HEK293 (cell line): Measurements from ENCODE around the gene LZTR1.
A peak's percentile ranks its signal among the peaks of the same experiment; 100 is the strongest.

ENCODE experiments used
- CTCF ChIA-PET: fragments of 350-600 bp; formaldehyde crosslinking; extraction: SDS; loops from one replicate; lab custom pipeline; 2021; ENCODE audit warnings: antibody characterized with exemption; lab: Yijun Ruan, JAX
- POLR2A ChIA-PET: fragments of 300-600 bp; formaldehyde crosslinking; extraction: SDS; loops from one replicate; lab custom pipeline; 2020; ENCODE audit warnings: antibody characterized with exemption, inconsistent platforms; lab: Yijun Ruan, JAX
- H3K27ac ChIP-seq: fragments of 200-500 bp; sonication (Bioruptor generic); 2 replicates; pipeline ENCODE4 v1.5.1; 2014; ENCODE audit warnings: low read depth, low read length, control low read depth, inconsistent platforms; ENCODE audit errors: extremely low read depth
- H3K36me3 ChIP-seq, 2 experiments: fragments of 200-500 bp in 1 of 2; sonication (Bioruptor generic) in 1 of 2; 1 replicate in 1 of 2; 2 replicates in 1 of 2; pipeline ENCODE4 v1.5.1; 2014 to 2017; ENCODE audit warnings: inconsistent platforms in 2 of 2, low read length in 2 of 2; ENCODE audit not compliant: control insufficient read depth in 2 of 2, insufficient read depth in 1 of 2
- H3K4me1 ChIP-seq: fragments of 200-500 bp; sonication (Bioruptor generic); 2 replicates; pipeline ENCODE4 v1.5.1; 2014; ENCODE audit warnings: mild to moderate bottlenecking, low read length, inconsistent platforms; ENCODE audit not compliant: control insufficient read depth, insufficient read depth
- H3K4me3 ChIP-seq: 2 replicates; pipeline ENCODE4 v1.5.1; 2011; ENCODE audit warnings: low read depth, mild to moderate bottlenecking, control low read depth, low read length, moderate library complexity
- H3K9me3 ChIP-seq: fragments of 200-500 bp; sonication (Bioruptor generic); 2 replicates; pipeline ENCODE4 v1.5.1; 2014; ENCODE audit warnings: low read depth, low read length, inconsistent platforms; ENCODE audit not compliant: control insufficient read depth, insufficient read depth
- EGR2 ChIP-seq: fragments of 450-650 bp; formaldehyde crosslinking; IDR thresholded peaks from 2 replicates; pipeline ENCODE4 v1.5.1; 2016; ENCODE audit warnings: low read depth, missing biosample characterization, missing genetic modification characterization
- ZBTB7A ChIP-seq: fragments of 450-650 bp; formaldehyde crosslinking; IDR thresholded peaks from 2 replicates; pipeline ENCODE4 v1.5.1; 2016; ENCODE audit warnings: low read depth, missing biosample characterization, missing genetic modification characterization
- ZBTB8A ChIP-seq: fragments of 450-650 bp; formaldehyde crosslinking; IDR thresholded peaks from 2 replicates; pipeline ENCODE4 v1.5.1; 2016; ENCODE audit warnings: missing biosample characterization, missing genetic modification characterization
- ZNF140 ChIP-seq: fragments of 450-650 bp; formaldehyde crosslinking; IDR thresholded peaks from 2 replicates; pipeline ENCODE4 v1.5.1; 2016; ENCODE audit warnings: missing biosample characterization, missing genetic modification characterization
- ZNF155 ChIP-seq: fragments of 450-650 bp; formaldehyde crosslinking; IDR thresholded peaks from 2 replicates; pipeline ENCODE4 v1.5.1; 2016; ENCODE audit warnings: missing biosample characterization, missing genetic modification characterization
- ZNF214 ChIP-seq: fragments of 450-650 bp; formaldehyde crosslinking; IDR thresholded peaks from 2 replicates; pipeline ENCODE4 v1.5.1; 2017; ENCODE audit warnings: missing biosample characterization, mild to moderate bottlenecking, missing genetic modification characterization, borderline replicate concordance
- ZNF335 ChIP-seq: fragments of 450-650 bp; formaldehyde crosslinking; conservative IDR thresholded peaks from 2 replicates; pipeline ENCODE4 v1.5.1; 2016; ENCODE audit warnings: missing biosample characterization, missing genetic modification characterization
- ZNF366 ChIP-seq: fragments of 450-650 bp; formaldehyde crosslinking; conservative IDR thresholded peaks from 2 replicates; pipeline ENCODE4 v1.5.1; 2016; ENCODE audit warnings: missing biosample characterization, missing genetic modification characterization
- ZNF501 ChIP-seq: fragments of 450-650 bp; formaldehyde crosslinking; IDR thresholded peaks from 2 replicates; pipeline ENCODE4 v1.5.1; 2016; ENCODE audit warnings: missing biosample characterization, missing genetic modification characterization
- ZNF521 ChIP-seq: fragments of 450-650 bp; formaldehyde crosslinking; IDR thresholded peaks from 2 replicates; pipeline ENCODE4 v1.5.1; 2017; ENCODE audit warnings: missing biosample characterization, mild to moderate bottlenecking, missing genetic modification characterization
- ZNF596 ChIP-seq: fragments of 450-650 bp; IDR thresholded peaks from 2 replicates; pipeline ENCODE4 v1.5.0; 2018; ENCODE audit warnings: missing biosample characterization, mild to moderate bottlenecking, missing genetic modification characterization, moderate library complexity
- ZNF623 ChIP-seq: fragments of 450-650 bp; formaldehyde crosslinking; IDR thresholded peaks from 2 replicates; pipeline ENCODE4 v1.5.1; 2016; ENCODE audit warnings: missing biosample characterization, missing genetic modification characterization
- ZNF747 ChIP-seq: fragments of 450-650 bp; formaldehyde crosslinking; IDR thresholded peaks from 2 replicates; pipeline ENCODE4 v1.5.1; 2016; ENCODE audit warnings: missing biosample characterization, missing genetic modification characterization
- ZNF768 ChIP-seq: fragments of 450-650 bp; formaldehyde crosslinking; IDR thresholded peaks from 2 replicates; pipeline ENCODE4 v1.5.1; 2018; ENCODE audit warnings: missing biosample characterization, mild to moderate bottlenecking, missing genetic modification characterization
- ZNF791 ChIP-seq: fragments of 450-650 bp; formaldehyde crosslinking; IDR thresholded peaks from 2 replicates; pipeline ENCODE4 v1.5.1; 2016; ENCODE audit warnings: missing biosample characterization, missing genetic modification characterization
- TF ChIP-seq, protein P1 (sequence below): fragments of 450-650 bp; formaldehyde crosslinking; IDR thresholded peaks from 2 replicates; pipeline ENCODE4 v1.5.1; 2016; ENCODE audit warnings: missing biosample characterization, missing genetic modification characterization
- TF ChIP-seq, protein P2 (sequence below): fragments of 450-650 bp; formaldehyde crosslinking; IDR thresholded peaks from 2 replicates; pipeline ENCODE4 v1.5.1; 2016; ENCODE audit warnings: missing biosample characterization, missing genetic modification characterization
- TF ChIP-seq, protein P3 (sequence below): fragments of 450-650 bp; formaldehyde crosslinking; IDR thresholded peaks from 2 replicates; pipeline ENCODE4 v1.5.1; 2016; ENCODE audit warnings: missing biosample characterization, missing genetic modification characterization

LZTR1 gene

DNA sequence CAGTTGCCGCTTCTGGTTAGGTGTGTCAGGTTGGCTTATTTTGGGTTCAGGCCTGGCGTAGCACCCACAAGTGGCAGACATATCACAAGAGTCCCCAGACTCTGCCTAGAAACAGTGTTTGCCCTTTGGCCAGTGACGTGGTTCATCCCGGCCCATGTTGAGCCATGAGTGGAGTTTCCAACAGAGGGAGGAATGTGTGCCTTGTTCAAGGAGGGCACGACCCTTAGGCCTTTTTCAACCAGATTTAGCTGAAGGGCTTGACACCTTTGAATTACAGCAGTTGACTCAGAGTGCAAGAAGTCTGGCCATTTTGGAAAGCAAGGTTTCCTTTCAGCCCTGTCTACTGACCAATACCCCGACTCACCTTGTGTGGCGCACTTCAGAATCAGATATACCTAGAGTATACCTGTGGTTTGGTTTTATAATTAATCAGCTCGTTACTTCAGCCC, 30.1 kb upstream of the LZTR1 start:
- Histone ChIP-seq H3K4me3 (no peak overlapping the region), H3K27ac (0 out of 2 replicates have a peak overlapping the region, but pooled peaks have one; percentile 7), H3K36me3 (peaks cover 5 to 64% of the 10 kb centered on the region in 2 experiments; a peak in 2 of 3 replicates), H3K4me1 (no peaks in the 10 kb centered on the region), H3K9me3 (no peaks in the 10 kb centered on the region)
- TF ChIP-seq, protein P1, sequence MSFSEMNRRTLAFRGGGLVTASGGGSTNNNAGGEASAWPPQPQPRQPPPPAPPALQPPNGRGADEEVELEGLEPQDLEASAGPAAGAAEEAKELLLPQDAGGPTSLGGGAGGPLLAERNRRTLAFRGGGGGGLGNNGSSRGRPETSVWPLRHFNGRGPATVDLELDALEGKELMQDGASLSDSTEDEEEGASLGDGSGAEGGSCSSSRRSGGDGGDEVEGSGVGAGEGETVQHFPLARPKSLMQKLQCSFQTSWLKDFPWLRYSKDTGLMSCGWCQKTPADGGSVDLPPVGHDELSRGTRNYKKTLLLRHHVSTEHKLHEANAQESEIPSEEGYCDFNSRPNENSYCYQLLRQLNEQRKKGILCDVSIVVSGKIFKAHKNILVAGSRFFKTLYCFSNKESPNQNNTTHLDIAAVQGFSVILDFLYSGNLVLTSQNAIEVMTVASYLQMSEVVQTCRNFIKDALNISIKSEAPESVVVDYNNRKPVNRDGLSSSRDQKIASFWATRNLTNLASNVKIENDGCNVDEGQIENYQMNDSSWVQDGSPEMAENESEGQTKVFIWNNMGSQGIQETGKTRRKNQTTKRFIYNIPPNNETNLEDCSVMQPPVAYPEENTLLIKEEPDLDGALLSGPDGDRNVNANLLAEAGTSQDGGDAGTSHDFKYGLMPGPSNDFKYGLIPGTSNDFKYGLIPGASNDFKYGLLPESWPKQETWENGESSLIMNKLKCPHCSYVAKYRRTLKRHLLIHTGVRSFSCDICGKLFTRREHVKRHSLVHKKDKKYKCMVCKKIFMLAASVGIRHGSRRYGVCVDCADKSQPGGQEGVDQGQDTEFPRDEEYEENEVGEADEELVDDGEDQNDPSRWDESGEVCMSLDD, result no peak
- no peak for TF ChIP-seq ZNF747 (tag by site-specific recombination)
- no peak for TF ChIP-seq ZNF501
- TF ChIP-seq ZNF335 (tag by site-specific recombination), result no peak
- ChIA-PET POLR2A (interaction anchor here (1.3 kb wide), 1 partner anchor 30 kb away, joined by 4 read pairs; the partner anchor contains the start of gene LZTR1), CTCF (interaction anchor here (1.5 to 2.3 kb wide), 2 partner anchors 10 to 66 kb away, joined by 5 to 9 read pairs; no protein-coding TSS in a partner anchor)

DNA sequence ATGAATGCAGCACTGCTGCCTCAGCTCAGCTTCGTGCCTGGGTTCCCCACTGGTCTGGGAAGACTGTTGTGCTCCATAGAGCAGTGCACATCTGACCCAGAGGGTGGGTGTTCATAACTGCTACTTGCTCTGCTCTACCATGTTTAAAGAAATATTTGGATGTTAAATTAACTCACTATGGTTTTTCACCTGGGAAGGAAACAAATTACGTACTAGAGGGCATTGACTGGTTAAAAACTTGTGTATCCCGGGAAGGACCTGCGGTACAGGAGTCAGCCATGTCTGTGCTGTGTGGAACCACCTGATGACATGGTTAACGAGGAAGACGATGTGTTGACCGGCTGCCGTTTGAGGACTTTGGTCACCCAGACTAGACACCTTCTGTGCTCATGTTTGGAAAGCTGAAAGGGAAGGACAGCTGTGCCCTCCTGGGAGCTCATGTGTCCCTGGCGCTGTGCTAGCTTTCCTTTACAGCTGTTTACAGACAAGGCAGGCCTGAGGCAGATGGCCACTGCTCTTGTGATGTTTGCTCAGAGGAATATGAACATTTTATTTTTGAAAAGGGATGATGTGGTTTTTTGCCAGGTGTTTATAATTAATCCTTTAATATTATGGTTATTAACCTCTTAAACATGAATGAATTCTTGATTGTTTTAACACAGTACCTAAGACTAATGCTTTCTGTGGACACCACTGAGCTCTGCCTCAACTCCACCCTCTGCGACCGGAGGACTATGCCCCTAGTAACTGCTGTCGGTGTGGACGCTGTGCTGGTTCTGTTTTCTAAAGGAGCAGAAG, 29.4 kb upstream of the LZTR1 start:
- no peaks in the 10 kb centered on the region for H3K4me1 ChIP-seq
- no peak for TF ChIP-seq ZNF140
- no peak for TF ChIP-seq ZNF623
- no peak for TF ChIP-seq ZNF521
- TF ChIP-seq ZNF791 (tag by site-specific recombination), result no peak
- TF ChIP-seq, protein P2, sequence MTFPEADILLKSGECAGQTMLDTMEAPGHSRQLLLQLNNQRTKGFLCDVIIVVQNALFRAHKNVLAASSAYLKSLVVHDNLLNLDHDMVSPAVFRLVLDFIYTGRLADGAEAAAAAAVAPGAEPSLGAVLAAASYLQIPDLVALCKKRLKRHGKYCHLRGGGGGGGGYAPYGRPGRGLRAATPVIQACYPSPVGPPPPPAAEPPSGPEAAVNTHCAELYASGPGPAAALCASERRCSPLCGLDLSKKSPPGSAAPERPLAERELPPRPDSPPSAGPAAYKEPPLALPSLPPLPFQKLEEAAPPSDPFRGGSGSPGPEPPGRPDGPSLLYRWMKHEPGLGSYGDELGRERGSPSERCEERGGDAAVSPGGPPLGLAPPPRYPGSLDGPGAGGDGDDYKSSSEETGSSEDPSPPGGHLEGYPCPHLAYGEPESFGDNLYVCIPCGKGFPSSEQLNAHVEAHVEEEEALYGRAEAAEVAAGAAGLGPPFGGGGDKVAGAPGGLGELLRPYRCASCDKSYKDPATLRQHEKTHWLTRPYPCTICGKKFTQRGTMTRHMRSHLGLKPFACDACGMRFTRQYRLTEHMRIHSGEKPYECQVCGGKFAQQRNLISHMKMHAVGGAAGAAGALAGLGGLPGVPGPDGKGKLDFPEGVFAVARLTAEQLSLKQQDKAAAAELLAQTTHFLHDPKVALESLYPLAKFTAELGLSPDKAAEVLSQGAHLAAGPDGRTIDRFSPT, result no peak
- TF ChIP-seq ZNF155, result no peak
- no peak for TF ChIP-seq ZBTB8A (tag by site-specific recombination)
- no peak for TF ChIP-seq ZBTB7A (tag by site-specific recombination)
- no peak for TF ChIP-seq ZNF366
- TF ChIP-seq ZNF768 (tag by site-specific recombination), result no peak
- no peak for TF ChIP-seq EGR2 (tag by site-specific recombination)
- TF ChIP-seq ZNF214, result no peak
- TF ChIP-seq, protein P3, sequence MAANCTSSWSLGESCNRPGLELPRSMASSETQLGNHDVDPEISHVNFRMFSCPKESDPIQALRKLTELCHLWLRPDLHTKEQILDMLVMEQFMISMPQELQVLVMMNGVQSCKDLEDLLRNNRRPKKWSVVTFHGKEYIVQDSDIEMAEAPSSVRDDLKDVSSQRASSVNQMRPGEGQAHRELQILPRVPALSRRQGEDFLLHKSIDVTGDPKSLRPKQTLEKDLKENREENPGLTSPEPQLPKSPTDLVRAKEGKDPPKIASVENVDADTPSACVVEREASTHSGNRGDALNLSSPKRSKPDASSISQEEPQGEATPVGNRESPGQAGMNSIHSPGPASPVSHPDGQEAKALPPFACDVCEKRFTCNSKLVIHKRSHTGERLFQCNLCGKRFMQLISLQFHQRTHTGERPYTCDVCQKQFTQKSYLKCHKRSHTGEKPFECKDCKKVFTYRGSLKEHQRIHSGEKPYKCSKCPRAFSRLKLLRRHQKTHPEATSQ, result no peak
- no peak for TF ChIP-seq ZNF596 (tag by site-specific recombination)
- no peak overlapping the region for H3K4me3 ChIP-seq
- ChIA-PET CTCF (interaction anchor here (0.6 to 2.3 kb wide), 4 partner anchors 9 to 379 kb away, joined by 3 to 9 read pairs (median 4); partner anchors contain the start of gene LZTR1), POLR2A (interaction anchor here (0.5 kb wide), 1 partner anchor 35 kb away, joined by 4 read pairs; no protein-coding TSS in a partner anchor)
- H3K9me3 ChIP-seq, result no peaks in the 10 kb centered on the region
- no peak overlapping the region for H3K27ac ChIP-seq
- H3K36me3 ChIP-seq, result peaks cover 5 to 64% of the 10 kb centered on the region in 2 experiments; a peak in 2 of 3 replicates
